Vagina (tissue), 2 donors: ENCODE measurements around the gene KCTD7. TPM values are rescaled to one million over a fixed set of nuclear protein-coding genes. Genes with fewer than 3 reads are reported as not detected.

Source experiments
- DNase-seq, 2 donors: peaks; one replicate each; pipeline ENCODE4 v3.0.0-alpha.2; 2017; ENCODE audit errors: extremely low spot score in 2 of 2
- H3K27ac ChIP-seq: fragments of 200-600 bp; sonication (generic); one replicate; pipeline ENCODE4 v1.5.1; 2019
- H3K27me3 ChIP-seq: fragments of 200-600 bp; sonication (generic); one replicate; pipeline ENCODE4 v1.5.1; 2019
- H3K36me3 ChIP-seq, 2 donors: fragments of 200-600 bp; sonication (generic); one replicate each; pipeline ENCODE4 v1.5.1; 2017 to 2019
- H3K4me1 ChIP-seq: fragments of 200-600 bp; sonication (generic); one replicate; pipeline ENCODE4 v1.5.1; 2019
- H3K4me3 ChIP-seq, 2 donors: fragments of 200-600 bp; sonication (generic); 1 replicate in 1 of 2; 2 replicates in 1 of 2; pipeline ENCODE4 v1.5.1; 2016 to 2019
- H3K9me3 ChIP-seq: fragments of 200-600 bp; sonication (generic); one replicate; pipeline ENCODE4 v1.5.1; 2019
- CTCF ChIP-seq, 3 experiments: fragments of 450-650 bp in 2 of 3; fragments of 200-600 bp in 1 of 3; sonication (generic) in 1 of 3; IDR thresholded peaks; one replicate each; pipeline ENCODE4 v1.5.1; 2017 to 2019; ENCODE audit warnings: antibody characterized with exemption in 3 of 3, mild to moderate bottlenecking in 2 of 3, moderate library complexity in 2 of 3
- POLR2A ChIP-seq, 2 donors: fragments of 450-650 bp; IDR thresholded peaks; one replicate each; pipeline ENCODE4 v1.6.1; 2017; ENCODE audit warnings: antibody characterized with exemption in 2 of 2, mild to moderate bottlenecking in 2 of 2, moderate library complexity in 2 of 2
- POLR2AphosphoS5 ChIP-seq, 2 donors: sonication (generic); formaldehyde crosslinking; IDR thresholded peaks; one replicate each; pipeline ENCODE4 v1.9.0; 2017; ENCODE audit warnings: antibody characterized with exemption in 2 of 2, mild to moderate bottlenecking in 2 of 2, low read depth in 1 of 2; ENCODE audit not compliant: insufficient read depth in 1 of 2
- intact Hi-C: fragments of 100-400 bp; cut with DNase I; formaldehyde crosslinking; loops from one replicate; pipeline ENCODE4 v1.15.1; 2023
- total RNA-seq: library from RNA; depleted of rRNA; stranded (reverse); fragments of >200 nt; gene quantifications from one replicate; pipeline ENCODE4 v1.2.3, GENCODE V29; 2016

The KCTD7 gene
- total RNA-seq, 1 donor from 2014 or later: 20.6 TPM

GRCh38 chr7:66693331-66693730 lies 64.7 kb downstream of the KCTD7 start:
- Histone ChIP-seq H3K27ac (no peak overlapping the region), H3K4me3 (no peak overlapping the region), H3K36me3 (no peaks in the 10 kb centered on the region), H3K9me3 (no peaks in the 10 kb centered on the region), H3K4me1 (peaks cover 18% of the 10 kb centered on the region), H3K27me3 (no peaks in the 10 kb centered on the region)
- no peak for TF ChIP-seq POLR2A (IDR thresholded peaks at IDR 0.05)
- no peak for TF ChIP-seq CTCF (IDR thresholded peaks at IDR 0.05)
- TF ChIP-seq POLR2AphosphoS5 (IDR thresholded peaks at IDR 0.05; ENCODE audit: insufficient read depth in 1 of 2, low read depth in 1 of 2): no peak
- peak in 1 of 2 donors; percentile 74 for DNase-seq
- intact Hi-C loops: no loop called here

Other genes with a start within 250 kb of the KCTD7 start
- 27.7 TPM for gene RABGEF1, start 111.9 kb downstream of the KCTD7 start, total RNA-seq